Mammary epithelial cell (primary cell): ENCODE measurements around the gene DTNB.

Source experiments
- EZH2 ChIP-seq: IDR thresholded peaks from 2 replicates; pipeline ENCODE4 v1.6.1; 2012; ENCODE audit warnings: low read length, inconsistent platforms, borderline replicate concordance
- TF ChIP-seq, protein P1 (sequence below), 2 donors: IDR thresholded peaks in 1 of 2; conservative IDR thresholded peaks in 1 of 2; 2 replicates each; pipeline ENCODE4 v1.5.1; 2011 to 2012; ENCODE audit warnings: inconsistent platforms in 2 of 2, low read length in 2 of 2, mild to moderate bottlenecking in 2 of 2, control low read depth in 1 of 2, low read depth in 1 of 2; ENCODE audit not compliant: insufficient read depth in 1 of 2; ENCODE audit errors: extremely low read depth in 1 of 2

GRCh38 chr2:25497918-25498407 lies 175.4 kb downstream of the DTNB start:
- TF ChIP-seq, protein P1, sequence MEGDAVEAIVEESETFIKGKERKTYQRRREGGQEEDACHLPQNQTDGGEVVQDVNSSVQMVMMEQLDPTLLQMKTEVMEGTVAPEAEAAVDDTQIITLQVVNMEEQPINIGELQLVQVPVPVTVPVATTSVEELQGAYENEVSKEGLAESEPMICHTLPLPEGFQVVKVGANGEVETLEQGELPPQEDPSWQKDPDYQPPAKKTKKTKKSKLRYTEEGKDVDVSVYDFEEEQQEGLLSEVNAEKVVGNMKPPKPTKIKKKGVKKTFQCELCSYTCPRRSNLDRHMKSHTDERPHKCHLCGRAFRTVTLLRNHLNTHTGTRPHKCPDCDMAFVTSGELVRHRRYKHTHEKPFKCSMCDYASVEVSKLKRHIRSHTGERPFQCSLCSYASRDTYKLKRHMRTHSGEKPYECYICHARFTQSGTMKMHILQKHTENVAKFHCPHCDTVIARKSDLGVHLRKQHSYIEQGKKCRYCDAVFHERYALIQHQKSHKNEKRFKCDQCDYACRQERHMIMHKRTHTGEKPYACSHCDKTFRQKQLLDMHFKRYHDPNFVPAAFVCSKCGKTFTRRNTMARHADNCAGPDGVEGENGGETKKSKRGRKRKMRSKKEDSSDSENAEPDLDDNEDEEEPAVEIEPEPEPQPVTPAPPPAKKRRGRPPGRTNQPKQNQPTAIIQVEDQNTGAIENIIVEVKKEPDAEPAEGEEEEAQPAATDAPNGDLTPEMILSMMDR (conservative IDR thresholded peaks at IDR 0.05 in 1 of 2, IDR thresholded peaks at IDR 0.05 in 1 of 2; ENCODE audit: extremely low read depth in 1 of 2, insufficient read depth in 1 of 2, low read depth in 1 of 2, low read length in 2 of 2), result no peak
- no peak for TF ChIP-seq EZH2
